NB4 (cell line): ENCODE measurements around the gene MBNL2.

Source experiments
- DNase-seq: peaks from one replicate; pipeline ENCODE4 v3.0.0; 2010; ENCODE audit warnings: low read depth
- H3K4me3 ChIP-seq: one replicate; pipeline ENCODE4 v1.5.1; 2011; ENCODE audit warnings: mild to moderate bottlenecking, low read depth, low read length, moderate library complexity
- MYC ChIP-seq: IDR thresholded peaks from 2 replicates; pipeline ENCODE4 v1.6.1; 2011; ENCODE audit warnings: low read depth, low read length
- POLR2A ChIP-seq: IDR thresholded peaks from 2 replicates; pipeline ENCODE4 v1.6.1; 2011; ENCODE audit warnings: mild to moderate bottlenecking; ENCODE audit not compliant: insufficient read length; ENCODE audit errors: extremely low read depth
- TF ChIP-seq, protein P1 (sequence below): IDR thresholded peaks from one replicate; pipeline ENCODE4 v1.5.1; 2012; ENCODE audit warnings: low read depth, low read length
- TF ChIP-seq, protein P2 (sequence below): IDR thresholded peaks from 2 replicates; pipeline ENCODE4 v1.6.1; 2011; ENCODE audit warnings: low read depth, low read length

The MBNL2 gene

DNA sequence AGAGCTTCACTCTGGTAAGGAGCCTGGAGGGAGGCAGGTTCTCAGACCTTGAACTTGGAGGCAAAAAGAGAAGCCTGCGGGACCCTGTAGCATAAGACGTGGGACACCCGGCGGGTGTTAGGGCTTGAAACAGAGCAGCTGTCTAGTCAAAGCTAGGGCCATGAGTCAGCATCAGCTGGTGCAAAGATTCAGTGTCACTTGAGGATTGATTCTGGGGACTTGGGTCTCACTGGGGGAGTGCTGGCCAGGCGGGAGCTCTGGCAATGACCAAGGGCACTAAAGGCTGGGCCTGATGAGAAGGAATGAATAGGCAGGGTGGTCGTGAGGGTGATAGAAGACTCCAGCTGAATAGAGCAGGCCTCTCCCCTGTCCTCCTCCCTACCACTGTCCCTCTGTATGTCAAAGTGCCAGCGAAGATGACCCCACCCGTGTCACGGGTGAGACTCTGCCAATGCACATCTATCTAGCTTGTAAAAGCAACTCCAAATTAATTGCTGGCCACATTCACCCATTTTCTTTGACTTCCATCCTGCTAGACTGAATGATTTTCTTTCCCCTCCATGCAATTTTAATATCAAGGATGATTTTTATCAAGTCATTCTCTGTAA is 97.1 kb downstream of the MBNL2 start:
- TF ChIP-seq, protein P1, sequence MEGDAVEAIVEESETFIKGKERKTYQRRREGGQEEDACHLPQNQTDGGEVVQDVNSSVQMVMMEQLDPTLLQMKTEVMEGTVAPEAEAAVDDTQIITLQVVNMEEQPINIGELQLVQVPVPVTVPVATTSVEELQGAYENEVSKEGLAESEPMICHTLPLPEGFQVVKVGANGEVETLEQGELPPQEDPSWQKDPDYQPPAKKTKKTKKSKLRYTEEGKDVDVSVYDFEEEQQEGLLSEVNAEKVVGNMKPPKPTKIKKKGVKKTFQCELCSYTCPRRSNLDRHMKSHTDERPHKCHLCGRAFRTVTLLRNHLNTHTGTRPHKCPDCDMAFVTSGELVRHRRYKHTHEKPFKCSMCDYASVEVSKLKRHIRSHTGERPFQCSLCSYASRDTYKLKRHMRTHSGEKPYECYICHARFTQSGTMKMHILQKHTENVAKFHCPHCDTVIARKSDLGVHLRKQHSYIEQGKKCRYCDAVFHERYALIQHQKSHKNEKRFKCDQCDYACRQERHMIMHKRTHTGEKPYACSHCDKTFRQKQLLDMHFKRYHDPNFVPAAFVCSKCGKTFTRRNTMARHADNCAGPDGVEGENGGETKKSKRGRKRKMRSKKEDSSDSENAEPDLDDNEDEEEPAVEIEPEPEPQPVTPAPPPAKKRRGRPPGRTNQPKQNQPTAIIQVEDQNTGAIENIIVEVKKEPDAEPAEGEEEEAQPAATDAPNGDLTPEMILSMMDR: no peak
- no peak for DNase-seq
- no peak overlapping the region for H3K4me3 ChIP-seq

DNA sequence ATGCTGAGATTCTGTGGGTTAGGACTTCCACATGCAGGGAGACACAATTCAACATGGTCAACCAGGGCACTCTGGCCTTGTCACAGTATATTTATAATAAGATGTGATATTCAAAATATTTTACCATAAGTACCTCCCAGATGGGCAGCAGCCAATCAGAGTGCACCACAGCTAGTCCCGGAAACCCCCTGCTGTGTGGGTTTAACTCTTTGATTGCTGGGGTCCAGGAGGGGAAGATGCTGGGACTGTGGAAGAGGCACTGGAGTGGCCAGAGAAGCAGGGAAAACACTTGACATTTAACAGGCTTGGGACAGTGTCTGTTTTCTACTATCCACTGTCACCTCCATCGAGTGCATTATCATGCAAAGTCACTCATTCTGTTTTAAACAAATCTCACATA is 99.0 kb downstream of the MBNL2 start:
- no peak overlapping the region for H3K4me3 ChIP-seq
- no peak for DNase-seq
- TF ChIP-seq MYC (no peak), POLR2A (no peak)
- TF ChIP-seq, protein P1: no peak
- TF ChIP-seq, protein P2, sequence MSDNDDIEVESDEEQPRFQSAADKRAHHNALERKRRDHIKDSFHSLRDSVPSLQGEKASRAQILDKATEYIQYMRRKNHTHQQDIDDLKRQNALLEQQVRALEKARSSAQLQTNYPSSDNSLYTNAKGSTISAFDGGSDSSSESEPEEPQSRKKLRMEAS: no peak

DNA sequence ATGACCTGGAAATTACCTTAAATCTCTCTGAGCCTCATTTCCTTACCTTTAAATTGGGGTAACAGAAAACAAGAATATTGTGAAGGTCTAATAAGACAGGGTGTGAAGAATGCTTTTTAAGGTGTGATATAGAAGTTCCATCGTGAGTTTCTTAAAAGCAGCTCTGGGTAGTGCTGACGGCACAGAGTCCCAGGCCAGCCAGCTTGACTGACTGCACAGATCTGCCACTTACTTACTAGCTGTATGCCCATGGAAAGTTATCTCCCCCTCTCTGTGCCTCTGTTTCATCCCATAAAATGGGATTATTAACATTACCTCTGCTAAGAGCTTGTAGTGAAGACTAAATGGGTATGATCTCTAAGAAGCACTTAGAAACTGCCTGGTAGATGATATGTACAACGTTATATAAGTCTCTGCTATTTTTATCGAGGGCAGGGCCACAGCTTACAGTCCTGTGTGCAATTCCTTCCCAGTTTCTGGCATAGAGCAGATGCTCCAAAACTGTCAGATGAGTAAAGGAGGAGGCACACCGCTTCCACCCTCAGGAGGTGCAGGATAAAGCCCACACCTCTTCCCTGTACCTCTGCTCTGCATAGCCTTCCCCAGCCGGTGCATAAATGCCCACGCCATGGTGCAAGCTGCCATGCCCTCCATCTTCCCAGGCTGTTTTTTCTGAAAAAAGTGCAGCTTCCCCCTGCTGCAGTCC is 99.6 kb downstream of the MBNL2 start:
- TF ChIP-seq, protein P1: no peak
- TF ChIP-seq POLR2A: no peak
- TF ChIP-seq, protein P2: no peak
- TF ChIP-seq MYC: no peak
- DNase-seq: no peak
- H3K4me3 ChIP-seq: no peak overlapping the region

DNA sequence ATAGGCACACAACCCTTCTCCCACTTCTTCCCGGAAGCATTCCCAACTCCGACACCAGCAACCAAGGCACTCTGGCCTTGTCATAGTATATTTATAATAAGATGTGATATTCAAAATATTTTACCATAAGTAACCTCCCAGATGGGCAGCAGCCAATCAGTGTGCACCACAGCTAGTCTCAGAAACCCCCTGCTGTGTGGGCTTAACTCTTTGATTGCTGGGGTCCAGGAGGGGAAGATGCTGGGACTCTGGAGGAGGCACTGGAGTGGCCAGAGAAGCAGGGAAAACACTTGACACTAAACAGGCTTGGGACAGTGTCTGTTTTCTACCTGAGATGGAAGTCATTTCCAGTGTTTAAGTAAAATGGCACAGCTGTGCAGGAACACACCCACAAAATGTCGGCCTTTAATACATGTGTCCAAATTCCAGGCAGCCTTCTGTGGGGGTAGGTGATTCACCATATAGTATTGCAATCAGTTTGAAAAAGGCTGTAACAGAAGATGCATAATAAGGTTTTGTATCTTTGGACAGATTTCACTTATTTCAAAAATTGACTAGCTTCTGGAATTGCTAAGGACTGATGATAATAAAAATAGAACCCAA is 100.7 kb downstream of the MBNL2 start:
- TF ChIP-seq, protein P2: no peak
- TF ChIP-seq, protein P1: no peak
- TF ChIP-seq MYC (no peak), POLR2A (no peak)
- H3K4me3 ChIP-seq: no peak overlapping the region
- no peak for DNase-seq

DNA sequence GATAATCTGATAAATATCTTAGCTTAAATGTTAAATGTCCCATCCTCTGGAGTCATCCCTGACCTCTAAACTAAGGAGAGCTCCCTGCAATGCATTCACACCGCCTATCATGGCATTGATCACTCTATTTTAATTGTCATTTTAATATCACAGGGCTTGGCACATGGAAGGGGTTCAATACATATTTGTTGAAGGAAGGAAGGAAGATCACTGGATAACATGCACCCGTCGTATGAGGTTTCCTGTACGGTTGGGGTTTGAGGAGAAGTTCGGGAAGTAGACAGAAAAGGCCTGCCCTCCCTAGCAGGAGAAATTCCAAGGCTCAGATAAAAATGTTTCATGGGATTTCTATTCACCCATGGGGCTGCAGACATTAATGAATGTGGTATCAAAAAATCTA is 102.0 kb downstream of the MBNL2 start:
- TF ChIP-seq, protein P1: no peak
- TF ChIP-seq MYC: no peak
- no peak overlapping the region for H3K4me3 ChIP-seq
- DNase-seq: no peak

DNA sequence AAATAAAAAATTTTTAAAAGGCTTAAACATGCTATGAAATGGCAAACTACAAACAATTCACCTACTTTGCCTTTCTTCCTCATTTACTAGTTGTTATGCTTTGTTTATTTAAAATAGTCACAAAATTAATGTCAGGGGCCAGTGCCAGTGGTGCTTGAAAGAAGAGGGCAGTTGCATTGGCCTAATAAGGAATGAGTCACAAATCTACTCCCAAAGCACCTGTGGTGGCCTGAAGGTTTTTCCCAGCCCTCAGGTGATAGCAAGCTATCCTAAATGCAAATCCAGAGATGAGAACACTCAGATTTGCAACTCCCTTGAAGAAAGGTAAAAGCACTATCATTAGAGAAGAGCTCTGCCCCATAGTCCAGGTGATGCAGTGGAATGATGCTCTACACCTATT is 103.6 kb downstream of the MBNL2 start:
- H3K4me3 ChIP-seq: no peak overlapping the region
- no peak for DNase-seq
- TF ChIP-seq MYC (no peak), POLR2A (no peak)
- TF ChIP-seq, protein P1: no peak
- TF ChIP-seq, protein P2: no peak
